ENCODE measurements around the gene JAZF1.

- TF ChIP-seq CTCF (IDR thresholded peaks at IDR 0.05) (no peak), POLR2A (IDR thresholded peaks at IDR 0.05; ENCODE audit: low read depth) (no peak)
These were observed 178.7 kb downstream of the JAZF1 start for GRCh38 chr7:28001896-28002295.
